ENCODE results near the gene TRPC4AP. TPM values are rescaled to one million over a fixed set of nuclear protein-coding genes. Genes with fewer than 3 reads are reported as not detected.

Gene TRPC4AP
- total RNA-seq, 1 donor from 2014 or later, result 52.2 TPM

- no peak for DNase-seq (ENCODE audit: low spot score in 2 of 2)
Observed at GRCh38 chr20:34992751-34993417, 99.7 kb downstream of the TRPC4AP start.

GRCh38 chr20:34990661-34991214 lies 101.9 kb downstream of the TRPC4AP start:
- no peak for DNase-seq (ENCODE audit: low spot score in 2 of 2)
- FAIRE-seq, result no peak

More at GRCh38 chr20:34992751-34993417, 99.7 kb downstream of the TRPC4AP start:
- FAIRE-seq, result no peak

- DNase-seq (ENCODE audit: low spot score in 2 of 2) (no peak), FAIRE-seq (no peak)
Observed at GRCh38 chr20:34990231-34990630, 102.4 kb downstream of the TRPC4AP start.

- no peak for FAIRE-seq
Observed at GRCh38 chr20:34989670-34990069, 102.9 kb downstream of the TRPC4AP start.

GRCh38 chr20:34989118-34989517 lies 103.5 kb downstream of the TRPC4AP start:
- DNase-seq (ENCODE audit: low spot score in 2 of 2), result no peak
- FAIRE-seq, result no peak

More at GRCh38 chr20:34989670-34990069, 102.9 kb downstream of the TRPC4AP start:
- no peak for DNase-seq (ENCODE audit: low spot score in 2 of 2)

- DNase-seq (ENCODE audit: low spot score in 2 of 2) (no peak), FAIRE-seq (no peak)
Observed at GRCh38 chr20:34988191-34988540, 104.4 kb downstream of the TRPC4AP start.

GRCh38 chr20:34987288-34988190 lies 105.1 kb downstream of the TRPC4AP start:
- no peak for DNase-seq (ENCODE audit: low spot score in 2 of 2)
- no peak for FAIRE-seq

- FAIRE-seq, result no peak
Observed at GRCh38 chr20:34986311-34987287, 106.0 kb downstream of the TRPC4AP start.

GRCh38 chr20:34985461-34986310 lies 106.9 kb downstream of the TRPC4AP start:
- DNase-seq (ENCODE audit: low spot score in 2 of 2), result no peak
- no peak for FAIRE-seq

More at GRCh38 chr20:34986311-34987287, 106.0 kb downstream of the TRPC4AP start:
- DNase-seq (ENCODE audit: low spot score in 2 of 2), result no peak

GRCh38 chr20:34984756-34985261 lies 107.8 kb downstream of the TRPC4AP start:
- FAIRE-seq (no peak), DNase-seq (ENCODE audit: low spot score in 2 of 2) (no peak)

GRCh38 chr20:34983995-34984735 lies 108.4 kb downstream of the TRPC4AP start:
- DNase-seq (ENCODE audit: low spot score in 2 of 2) (no peak), FAIRE-seq (no peak)

- DNase-seq (ENCODE audit: low spot score in 2 of 2) (no peak), FAIRE-seq (no peak)
Observed at GRCh38 chr20:34983089-34983820, 109.4 kb downstream of the TRPC4AP start.

GRCh38 chr20:34982270-34983088 lies 110.1 kb downstream of the TRPC4AP start:
- FAIRE-seq, result no peak
- DNase-seq (ENCODE audit: low spot score in 2 of 2), result no peak

- DNase-seq (ENCODE audit: low spot score in 2 of 2), result no peak
- no peak for FAIRE-seq
Observed at GRCh38 chr20:34980543-34981233, 111.9 kb downstream of the TRPC4AP start.

GRCh38 chr20:34979366-34980153 lies 113.0 kb downstream of the TRPC4AP start:
- no peak for DNase-seq (ENCODE audit: low spot score in 2 of 2)
- FAIRE-seq, result no peak

Measured in frontal cortex (tissue), 4 donors.